ENCODE measurements around the gene CASKIN1.
"Not testable (repeated sequence)": the region's sequence is repeated elsewhere in the genome, so short reads cannot be mapped to it uniquely, and the experiment has no call there.

Gene CASKIN1

DNA sequence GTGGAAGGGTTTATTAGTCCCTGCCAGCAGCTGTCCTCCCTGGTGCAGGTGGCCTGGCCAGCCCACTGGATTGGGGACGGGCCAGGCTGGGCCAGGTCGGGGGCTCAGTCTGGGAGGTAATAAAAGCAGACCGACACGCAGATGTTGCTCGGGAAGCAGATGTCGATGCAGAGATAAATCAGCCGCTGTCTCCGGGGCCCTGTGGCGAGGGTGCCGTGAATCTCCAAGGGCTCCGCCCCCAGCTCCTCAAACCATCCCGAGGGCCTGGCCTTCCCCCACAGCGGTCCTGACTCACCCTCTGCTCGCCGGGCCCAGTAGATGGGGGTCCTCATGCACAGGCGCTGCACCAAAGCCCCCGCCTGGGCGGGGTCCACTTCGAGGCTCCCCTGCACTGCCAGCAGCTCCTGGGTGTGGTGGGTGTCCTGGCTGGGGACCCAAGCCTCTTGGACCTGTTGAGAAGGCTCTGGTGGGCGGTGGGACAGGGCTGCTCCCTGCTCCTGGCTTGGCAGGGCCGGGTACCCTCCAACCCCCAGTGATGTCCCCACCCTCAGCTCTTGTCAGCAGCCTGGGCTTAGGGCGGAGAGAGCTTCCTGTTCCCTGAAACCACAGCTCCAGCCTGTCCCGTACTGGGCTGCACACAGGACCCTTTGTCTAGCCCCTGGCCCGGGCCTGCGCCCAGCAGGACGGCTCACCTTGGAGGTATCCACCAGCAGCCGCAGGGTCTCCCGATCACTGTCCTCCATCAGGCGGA, 13.0 kb upstream of the CASKIN1 start:
- no peak for DNase-seq

DNA sequence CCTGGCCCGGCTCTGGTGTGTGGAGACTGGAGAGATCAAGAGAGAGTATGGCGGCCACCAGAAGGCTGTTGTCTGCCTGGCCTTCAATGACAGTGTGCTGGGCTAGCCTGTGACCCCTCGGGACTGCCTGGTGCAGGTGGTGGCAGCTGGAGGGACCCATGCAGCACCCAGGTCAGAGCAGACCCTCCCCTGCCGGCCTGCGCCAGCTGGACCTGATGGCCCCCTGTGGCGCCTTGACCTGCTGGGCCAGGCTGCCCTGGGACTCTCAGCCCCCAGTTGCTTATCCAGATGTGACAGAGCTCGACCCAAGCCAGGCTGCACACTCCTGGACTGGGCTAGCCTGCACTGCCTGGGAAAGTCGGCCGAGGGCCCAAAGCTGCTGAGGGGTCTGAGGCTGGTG, 12.4 kb upstream of the CASKIN1 start:
- DNase-seq: no peak

DNA sequence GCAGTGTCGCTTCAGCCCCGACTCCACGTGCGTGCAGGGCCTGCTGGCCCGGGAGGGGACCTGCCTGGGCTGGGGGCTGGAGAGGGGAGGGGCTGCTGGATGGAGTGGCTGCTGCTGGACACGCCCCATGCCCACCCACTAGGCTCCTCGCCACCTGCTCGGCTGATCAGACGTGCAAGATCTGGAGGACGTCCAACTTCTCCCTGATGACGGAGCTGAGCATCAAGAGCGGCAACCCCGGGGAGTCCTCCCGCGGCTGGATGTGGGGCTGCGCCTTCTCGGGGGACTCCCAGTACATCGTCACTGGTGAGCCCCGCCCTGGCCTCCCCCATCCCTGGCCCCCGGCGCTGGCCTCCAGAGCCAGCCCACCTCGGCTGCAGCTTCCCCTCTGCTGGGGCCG, 11.9 kb upstream of the CASKIN1 start:
- DNase-seq: no peak

DNA sequence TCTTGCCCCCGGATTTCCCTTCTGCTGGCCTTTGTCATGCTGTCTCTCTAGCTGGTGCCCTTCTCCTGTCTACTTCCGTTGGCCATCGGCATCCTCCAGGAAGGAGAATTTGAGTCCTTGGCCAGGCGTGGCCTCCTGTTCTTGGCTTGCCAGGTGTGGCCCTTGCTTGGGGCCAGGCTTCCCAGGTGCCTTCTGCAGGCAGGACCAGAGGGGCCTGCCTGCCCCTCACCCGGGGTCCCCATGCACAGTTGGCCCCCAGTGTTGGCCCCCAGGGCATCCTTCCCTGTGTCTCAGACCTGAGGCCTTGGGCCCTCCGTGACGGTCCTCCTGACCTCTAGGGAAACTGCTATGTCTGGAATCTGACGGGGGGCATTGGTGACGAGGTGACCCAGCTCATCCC, 11.5 kb upstream of the CASKIN1 start:
- no peak for DNase-seq

DNA sequence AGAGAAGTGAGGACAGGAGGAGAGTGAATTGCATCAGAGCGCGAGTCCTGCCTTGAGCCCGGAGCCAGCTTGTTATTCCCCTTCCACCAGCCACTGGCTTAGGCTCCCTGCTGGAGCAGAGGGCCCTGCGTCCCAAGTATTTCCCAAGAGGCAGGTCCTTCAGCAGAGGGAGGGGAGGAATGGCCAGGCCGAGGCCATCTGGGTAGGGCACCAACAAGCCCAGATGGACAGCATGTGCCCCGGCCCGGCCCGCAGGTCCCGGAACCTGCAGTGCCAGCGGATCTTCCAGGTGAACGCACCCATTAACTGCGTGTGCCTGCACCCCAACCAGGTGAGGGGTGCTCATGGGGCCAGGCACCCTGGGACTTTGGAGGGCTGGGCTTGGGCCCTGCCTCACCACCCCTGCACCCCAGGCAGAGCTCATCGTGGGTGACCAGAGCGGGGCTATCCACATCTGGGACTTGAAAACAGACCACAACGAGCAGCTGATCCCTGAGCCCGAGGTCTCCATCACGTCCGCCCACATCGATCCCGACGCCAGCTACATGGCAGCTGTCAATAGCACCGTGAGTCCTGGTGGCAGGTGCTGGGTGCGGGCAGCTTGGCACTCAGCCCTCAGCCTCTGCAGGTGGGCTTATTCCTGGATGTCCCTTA, 10.5 kb upstream of the CASKIN1 start:
- DNase-seq: no peak

DNA sequence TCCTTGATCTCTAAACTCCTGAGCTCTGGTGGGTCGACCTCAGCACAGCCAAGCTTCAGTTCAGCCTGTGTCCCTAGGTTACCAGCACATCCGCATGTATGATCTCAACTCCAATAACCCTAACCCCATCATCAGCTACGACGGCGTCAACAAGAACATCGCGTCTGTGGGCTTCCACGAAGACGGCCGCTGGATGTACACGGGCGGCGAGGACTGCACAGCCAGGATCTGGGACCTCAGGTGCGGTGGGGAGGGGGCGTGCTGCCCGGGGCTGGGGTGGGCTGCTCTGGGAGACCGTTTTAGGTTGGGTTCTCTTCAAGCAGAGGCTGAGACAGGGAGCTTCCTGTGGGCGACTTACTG, 10.0 kb upstream of the CASKIN1 start:
- no peak for DNase-seq

DNA sequence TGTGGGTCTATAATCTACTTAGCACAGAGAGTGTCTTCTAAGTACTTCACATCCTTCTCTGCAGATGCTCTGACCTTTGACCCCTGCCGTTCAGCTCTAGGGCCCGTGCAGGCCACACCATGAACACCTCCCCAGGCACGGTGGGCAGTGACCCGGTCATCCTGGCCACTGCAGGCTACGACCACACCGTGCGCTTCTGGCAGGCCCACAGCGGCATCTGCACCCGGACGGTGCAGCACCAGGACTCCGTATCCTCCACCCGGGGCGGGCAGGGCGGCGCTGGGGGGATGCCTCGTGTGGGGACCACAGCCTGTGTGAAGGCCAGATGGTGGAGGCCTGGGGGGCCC, 9.5 kb upstream of the CASKIN1 start:
- no peak for DNase-seq

DNA sequence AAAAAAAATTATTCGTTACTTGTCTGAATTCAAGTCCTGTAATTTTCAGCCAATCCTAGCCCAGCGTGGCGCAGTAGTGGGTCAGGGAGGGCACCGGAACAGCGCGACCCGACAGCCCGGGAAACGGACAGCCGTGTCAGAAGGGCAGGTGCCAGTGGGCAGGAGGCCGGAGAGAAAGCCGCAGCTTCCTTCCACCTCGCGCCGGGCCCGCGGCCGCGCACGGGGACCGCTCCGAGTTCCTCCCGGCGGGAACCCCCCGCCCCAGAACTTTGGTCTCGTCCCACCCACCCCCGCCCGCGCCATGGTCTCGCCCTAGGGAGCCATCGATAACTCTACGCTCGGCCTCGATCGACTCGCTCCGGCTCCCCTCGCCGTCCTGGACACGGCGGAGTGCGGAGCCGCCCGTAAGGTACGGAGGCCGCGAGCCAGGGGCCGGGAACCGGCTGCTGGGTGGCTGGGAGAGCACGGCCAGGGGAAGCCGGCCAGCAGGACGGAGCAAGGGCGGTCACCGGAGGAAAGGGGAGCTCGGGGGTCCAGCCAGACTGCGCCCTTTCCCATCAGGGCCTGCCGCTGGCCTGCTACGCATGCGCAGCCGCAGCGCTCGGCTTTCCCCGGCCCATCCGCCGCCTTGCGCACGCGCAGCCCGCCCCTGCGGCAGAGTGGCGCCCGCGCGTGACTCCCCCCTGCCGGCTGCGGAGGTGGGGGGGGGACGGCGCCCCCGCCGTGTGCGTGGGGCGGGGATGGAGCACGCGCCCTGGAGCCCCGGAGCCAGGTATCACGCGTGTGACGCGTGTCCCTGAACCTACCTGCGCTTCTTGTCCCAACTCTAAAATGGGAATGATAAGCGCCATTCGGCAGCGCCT, 8.9 kb upstream of the CASKIN1 start, which contains the start of gene MLST8:
TSS of gene MLST8 (plus strand) at position 351 of the 863 bp plus-strand sequence. CDS start 632 bp downstream, outside the sequence.
- peak; percentile 79 to 86 for DNase-seq

DNA sequence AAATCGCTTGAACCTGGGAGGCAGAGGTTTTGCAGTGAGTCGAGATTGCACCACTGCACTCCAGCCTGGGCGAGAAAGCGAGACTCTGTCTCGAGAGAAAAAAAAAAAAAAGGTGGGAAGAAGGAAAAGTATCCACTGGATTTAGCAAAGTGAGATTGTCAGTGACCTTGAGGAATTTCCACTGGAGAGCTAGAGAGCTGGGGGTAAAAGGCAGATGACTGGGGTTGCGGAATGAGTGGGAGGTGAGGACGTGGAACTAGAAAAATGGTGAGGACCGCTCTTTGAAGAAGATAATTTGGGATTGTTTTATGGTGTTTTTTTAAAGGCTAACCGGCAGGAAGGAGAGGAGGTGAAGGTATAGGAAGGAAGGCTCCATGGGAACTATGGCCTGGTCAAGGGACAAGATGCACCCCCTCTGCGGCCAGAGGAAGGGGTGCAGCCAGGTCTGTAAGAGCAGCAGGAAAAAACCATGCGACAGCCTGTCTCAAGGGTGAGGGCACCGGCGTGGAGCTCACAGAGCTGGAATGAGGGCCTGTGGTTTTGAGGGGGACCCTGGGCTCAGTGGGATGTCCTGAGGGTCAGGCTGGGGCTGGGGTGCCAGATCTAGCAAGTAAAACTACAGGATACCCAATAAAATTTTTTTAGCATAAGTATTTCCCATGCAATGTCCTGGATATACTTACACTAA, 8.2 kb upstream of the CASKIN1 start:
- DNase-seq: no peak

DNA sequence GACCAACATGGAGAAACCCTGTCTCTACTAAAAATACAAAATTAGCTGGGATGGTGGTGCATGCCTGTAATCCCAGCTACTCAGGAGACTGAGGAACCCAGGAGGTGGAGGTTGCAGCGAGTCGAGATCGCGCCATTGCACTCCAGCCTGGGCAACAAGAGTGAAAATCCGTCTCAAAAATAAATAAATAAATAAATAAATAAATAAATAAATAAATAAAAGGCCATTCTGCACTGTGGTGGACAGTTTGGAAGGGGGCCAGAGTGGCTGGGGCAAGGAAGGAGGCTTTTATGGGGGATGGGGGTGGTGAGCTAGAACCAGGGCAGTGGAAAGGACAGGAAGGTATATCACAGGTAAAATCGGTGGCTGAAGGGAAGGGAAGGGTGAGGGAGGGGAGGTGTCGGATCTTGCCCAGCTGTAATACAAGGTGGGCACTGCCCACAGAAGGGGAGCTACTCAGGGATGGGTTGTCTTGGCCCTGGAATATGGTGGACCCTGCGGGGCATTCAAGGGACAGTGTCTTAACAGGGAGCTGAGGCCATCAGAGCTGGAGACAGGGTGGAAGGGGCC, 6.8 kb upstream of the CASKIN1 start:
- not testable (repeated sequence) for DNase-seq

DNA sequence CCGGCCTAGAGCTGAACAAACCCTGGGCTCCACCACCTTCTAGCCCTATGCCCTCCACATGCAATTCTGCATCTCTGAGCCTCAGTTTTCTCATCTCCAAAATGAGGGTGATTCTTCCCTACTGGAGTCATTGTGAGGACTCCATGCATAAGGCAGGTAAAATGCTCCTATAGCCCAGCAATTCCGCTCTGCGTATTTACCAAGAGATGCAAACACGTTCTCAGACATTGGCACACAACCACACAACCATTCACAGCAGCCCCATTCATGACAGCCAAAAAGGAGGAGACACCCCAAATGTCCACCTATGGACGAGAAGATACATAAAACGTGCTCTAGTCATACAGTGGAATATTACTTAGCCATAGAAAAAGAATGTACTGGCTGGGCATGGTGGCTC, 3.9 kb upstream of the CASKIN1 start:
- DNase-seq: no peak

DNA sequence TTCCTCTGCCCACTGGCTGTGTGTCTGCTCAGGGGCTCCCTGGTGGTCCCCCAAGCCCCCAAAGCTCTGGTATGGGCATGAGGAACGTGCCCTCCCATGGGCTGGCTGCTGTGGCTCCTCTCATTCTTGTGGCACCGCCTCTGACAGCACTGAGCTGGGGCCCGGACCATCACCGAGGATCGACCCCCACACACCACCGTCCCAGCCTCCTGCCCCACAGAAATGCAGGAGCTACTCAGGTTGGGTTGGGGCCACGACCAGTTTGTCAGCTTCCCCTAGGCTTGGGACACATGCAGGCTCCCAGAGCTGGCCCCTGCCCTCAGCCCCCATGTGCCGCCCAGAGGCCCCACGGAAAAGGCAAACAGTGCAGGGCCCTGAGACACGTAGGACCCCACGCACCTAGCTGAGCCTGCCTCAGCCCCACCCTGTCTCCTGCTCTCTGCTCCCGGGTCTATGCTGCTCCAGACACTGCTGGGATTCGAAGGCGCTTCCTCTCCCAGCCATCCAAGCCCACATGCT, 3.3 kb upstream of the CASKIN1 start:
- DNase-seq: no peak

DNA sequence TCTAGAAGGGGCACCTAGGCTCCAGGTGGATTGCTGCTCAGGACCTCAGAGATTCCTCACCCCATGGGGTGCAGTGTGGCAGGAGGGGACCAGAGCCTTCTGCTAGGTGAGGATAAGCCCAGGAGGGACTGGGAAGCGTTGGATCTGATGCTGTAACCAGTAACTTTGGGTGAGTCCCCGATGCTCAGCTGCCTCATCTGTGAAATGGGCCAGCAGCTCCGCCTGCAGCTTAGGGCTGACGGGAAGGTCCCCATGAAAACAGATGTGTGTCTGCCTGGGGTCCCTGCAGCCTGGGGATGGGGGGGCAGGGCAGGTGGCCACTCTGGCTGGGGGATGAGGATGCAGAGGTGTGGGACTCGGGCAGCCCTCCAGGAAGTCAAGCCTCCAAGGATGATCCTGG, 2.7 kb upstream of the CASKIN1 start:
- DNase-seq: no peak

DNA sequence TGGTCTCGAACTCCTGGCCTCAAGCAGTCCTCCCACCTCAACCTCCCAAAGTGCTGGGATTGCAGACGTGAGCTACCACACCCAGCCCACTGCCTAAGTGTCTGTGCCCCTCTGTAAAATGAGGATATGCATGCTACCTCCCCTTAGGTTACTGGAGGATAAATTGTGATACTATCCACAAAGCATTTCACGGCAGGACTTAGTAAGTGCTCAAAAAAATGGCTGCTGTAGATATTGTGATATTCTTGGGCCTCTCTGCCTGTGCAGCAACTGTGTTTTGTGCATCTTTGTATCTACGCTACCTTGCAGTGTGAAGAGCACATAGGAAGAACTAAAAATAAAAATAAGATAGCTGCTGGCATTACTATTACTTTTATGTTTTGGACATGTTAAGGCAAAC, 1.9 kb upstream of the CASKIN1 start:
- DNase-seq: no peak

DNA sequence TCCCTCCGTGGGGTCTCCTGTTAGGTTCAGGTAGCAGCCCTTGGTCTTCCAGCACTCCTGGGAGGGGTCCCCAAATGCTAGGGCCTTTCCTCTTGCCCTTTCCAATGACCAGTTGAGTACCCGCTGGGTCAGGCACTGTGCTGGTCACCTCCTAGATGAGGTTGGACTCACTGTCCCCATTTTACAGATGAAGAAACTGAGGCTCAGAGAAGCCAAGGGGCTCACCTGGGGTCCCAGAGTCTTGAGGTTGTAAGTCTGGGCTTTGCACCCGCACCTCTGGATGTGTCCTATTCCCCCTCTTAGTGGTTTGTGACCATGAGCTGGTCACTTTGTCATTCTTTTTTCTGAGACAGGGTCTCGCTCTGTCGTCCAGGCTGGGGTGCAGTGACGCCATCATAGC, 1.4 kb upstream of the CASKIN1 start:
- no peak for DNase-seq

DNA sequence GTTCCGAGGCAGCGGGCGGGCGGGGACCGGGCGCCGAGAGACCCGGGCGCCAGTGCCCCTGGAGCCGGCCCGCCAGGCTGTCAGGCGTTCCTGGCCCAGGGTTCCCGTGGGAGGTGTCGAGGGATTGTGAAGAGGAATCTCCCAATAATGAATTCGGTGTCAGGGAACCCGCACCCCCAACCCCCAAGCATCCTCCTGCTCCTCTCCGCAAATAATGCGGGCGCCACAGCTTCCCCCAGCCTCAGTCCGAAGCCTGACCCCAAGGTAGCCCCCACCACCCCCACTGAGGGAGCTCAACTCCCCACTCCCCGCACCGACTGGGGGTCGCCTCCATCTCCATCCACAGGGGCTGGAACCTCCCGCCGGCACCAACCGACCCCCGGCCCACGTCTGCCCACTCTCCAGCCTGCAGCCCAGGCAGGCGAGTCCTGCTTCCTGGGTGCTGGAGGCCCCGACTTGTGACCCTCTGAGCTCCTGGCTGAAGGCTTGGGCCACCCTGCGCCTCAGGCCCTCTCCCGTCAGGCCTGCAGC, 641 bp upstream of the CASKIN1 start:
- DNase-seq: no peak

DNA sequence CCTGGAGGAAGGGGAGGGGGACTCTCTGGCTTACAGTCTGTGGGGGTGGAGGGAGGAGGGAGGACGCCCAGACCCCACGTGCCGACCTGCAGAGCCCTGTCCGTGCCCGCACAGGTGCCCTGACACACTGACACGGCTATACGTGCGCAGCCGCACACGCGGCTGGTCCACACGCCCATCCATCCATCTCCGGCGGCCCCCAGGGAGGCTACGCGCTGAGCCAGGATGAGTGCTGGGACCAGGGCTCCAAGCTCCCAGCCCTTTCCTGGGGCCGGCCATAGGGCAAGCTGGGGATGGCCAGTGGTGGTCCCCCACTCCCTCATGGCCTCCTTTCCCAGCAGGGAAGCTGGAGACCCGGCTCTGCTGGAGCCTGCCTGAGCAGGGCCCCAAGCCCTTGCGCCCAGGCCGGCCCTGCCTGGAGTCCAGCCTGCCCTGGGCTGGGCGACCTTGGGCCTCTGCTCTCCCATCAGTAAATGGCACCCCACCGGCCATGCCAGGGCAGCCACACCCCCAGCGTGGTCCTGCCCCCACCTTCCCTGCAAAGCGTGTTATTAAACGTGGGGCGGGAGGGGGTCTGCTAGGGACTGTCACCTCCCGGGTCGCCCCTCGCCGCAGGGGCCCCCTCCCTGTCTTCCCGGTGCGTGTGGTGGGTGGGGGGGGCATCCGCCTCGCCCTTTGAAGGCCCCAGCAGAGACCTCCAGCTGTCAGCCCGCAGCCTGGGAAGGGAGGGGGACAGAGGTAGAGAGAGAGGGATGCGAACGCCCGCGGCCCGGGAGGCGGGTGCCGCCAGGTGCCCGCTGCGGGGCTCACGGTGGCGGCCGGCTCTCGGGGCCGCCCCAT, 863 bp downstream of the CASKIN1 start:
- DNase-seq: no peak

DNA sequence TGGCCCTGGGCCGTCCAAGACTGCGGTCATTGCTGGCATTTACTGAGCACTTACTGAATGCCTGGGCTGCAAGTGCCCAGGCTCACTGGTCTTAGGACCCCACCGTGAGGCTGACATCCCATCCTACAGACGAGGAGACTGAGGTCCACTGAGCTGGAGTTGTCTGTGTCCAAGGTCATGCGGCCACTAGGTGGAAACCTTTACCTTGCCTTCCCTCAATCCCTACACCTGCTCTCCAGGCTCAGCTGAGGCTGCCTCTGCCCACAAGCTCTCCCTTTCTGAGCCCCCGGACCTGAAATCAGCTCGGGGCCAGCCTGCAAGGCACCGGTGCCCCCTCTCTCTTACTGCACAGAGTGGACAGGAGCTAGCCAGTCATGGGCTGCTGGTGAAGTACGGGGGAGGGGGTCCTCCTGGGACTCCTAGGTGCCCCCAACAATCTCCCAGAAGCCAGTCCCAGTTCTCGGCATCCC, 1.5 kb downstream of the CASKIN1 start:
- DNase-seq: no peak

DNA sequence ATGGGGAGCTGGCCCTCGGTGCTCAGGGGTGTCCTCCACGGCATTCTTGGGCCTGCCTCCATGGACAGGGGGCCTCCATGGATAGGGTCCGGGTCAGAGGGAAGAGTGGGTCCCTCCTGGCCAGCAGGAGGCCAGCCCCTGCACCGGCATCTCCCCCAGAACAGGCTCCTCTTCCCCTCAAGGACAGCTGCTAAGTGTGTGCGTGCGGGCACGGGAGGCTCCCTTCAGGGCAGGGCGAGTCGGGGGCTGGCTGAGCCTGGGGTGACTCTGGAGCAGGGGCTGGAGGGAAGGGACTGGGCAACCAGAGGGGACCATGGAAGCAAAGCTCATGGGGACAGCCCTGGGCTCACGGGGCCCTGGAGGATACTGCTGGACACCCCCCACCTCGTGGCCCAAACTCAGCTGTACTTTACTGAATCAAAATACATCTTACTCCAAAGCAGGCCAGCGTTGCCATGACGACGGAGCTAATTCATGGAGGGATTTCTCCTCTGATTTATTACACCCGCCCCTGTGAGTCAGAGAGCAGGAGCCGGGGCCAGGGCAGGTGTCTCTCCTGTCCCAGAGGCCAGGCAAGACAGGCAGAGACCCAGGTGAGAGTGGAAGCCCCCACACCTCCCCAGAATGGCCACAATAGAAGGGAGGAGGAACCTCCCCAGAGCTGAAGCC, 2.1 kb downstream of the CASKIN1 start:
- DNase-seq: no peak

DNA sequence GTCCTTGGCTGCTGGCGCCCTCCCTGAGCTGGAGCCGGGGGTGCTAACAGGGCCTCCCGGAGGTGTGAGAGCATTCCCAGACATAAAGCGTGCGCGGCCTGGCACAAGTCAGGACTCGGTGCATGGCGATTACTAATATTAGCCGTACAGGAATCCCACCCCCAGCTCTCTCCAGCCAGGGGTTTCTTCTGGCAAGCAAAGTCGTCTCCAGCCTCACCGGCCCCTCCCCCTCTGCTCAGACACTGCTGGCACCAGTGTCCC, 5.0 kb downstream of the CASKIN1 start:
- DNase-seq: no peak
